Measurements from ENCODE around the gene MCM3. TPM values are rescaled to one million over a fixed set of nuclear protein-coding genes. Genes with fewer than 3 reads are reported as not detected.

The MCM3 gene
- polyA plus RNA-seq, 3 donors = 10.7 to 15.3 (median 12.1) TPM

GRCh38 chr6:52324189-52324588 lies 39.6 kb upstream of the MCM3 start:
- no peak overlapping the region for H3K27ac Mint-ChIP-seq
- no peaks in the 10 kb centered on the region for H4K20me1 ChIP-seq (ENCODE audit: insufficient read depth, low read length)
- peaks cover 10% of the 10 kb centered on the region for H3K4me1 Mint-ChIP-seq
- no peaks in the 10 kb centered on the region for H3K27me3 ChIP-seq (ENCODE audit: control insufficient read depth in 2 of 2, insufficient read depth in 2 of 2, low read length in 2 of 2)
- intact Hi-C loops (cut with micrococcal nuclease) = no loop called here
- no peak overlapping the region for H2AFZ ChIP-seq (ENCODE audit: insufficient read depth, low read depth, low read length, poor library complexity, severe bottlenecking)
- no peaks in the 10 kb centered on the region for H3K9me3 ChIP-seq (replicated peaks in 1 of 2; ENCODE audit: control insufficient read depth in 1 of 2, insufficient read depth in 1 of 2, low read length in 2 of 2)
- no peak overlapping the region for H3K4me2 ChIP-seq (replicated peaks; ENCODE audit: extremely low read depth, low read length, poor library complexity, severe bottlenecking)
- TF ChIP-seq, protein P1, sequence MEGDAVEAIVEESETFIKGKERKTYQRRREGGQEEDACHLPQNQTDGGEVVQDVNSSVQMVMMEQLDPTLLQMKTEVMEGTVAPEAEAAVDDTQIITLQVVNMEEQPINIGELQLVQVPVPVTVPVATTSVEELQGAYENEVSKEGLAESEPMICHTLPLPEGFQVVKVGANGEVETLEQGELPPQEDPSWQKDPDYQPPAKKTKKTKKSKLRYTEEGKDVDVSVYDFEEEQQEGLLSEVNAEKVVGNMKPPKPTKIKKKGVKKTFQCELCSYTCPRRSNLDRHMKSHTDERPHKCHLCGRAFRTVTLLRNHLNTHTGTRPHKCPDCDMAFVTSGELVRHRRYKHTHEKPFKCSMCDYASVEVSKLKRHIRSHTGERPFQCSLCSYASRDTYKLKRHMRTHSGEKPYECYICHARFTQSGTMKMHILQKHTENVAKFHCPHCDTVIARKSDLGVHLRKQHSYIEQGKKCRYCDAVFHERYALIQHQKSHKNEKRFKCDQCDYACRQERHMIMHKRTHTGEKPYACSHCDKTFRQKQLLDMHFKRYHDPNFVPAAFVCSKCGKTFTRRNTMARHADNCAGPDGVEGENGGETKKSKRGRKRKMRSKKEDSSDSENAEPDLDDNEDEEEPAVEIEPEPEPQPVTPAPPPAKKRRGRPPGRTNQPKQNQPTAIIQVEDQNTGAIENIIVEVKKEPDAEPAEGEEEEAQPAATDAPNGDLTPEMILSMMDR (IDR thresholded peaks at IDR 0.05) = no peak
- no peak overlapping the region for H3K27ac ChIP-seq (ENCODE audit: low read depth in 1 of 2, low read length in 2 of 2)
- no peaks in the 10 kb centered on the region for H3K36me3 ChIP-seq (replicated peaks in 1 of 2; ENCODE audit: control insufficient read depth in 1 of 2, insufficient read depth in 2 of 2, low read length in 2 of 2)
- no peak overlapping the region for H3K4me3 Mint-ChIP-seq
- H3K27me3 Mint-ChIP-seq (ENCODE audit: low read depth in 3 of 3) = peaks cover 0 to 1% (median 0%) of the 10 kb centered on the region in 3 donors
- no peak for DNase-seq
- H3K9me3 Mint-ChIP-seq = no peaks in the 10 kb centered on the region
- H3K79me2 ChIP-seq (ENCODE audit: insufficient read depth, low read length) = no peaks in the 10 kb centered on the region
- no peak overlapping the region for H3K4me3 ChIP-seq (replicated peaks in 1 of 3; ENCODE audit: low read depth in 2 of 3, low read length in 3 of 3)
- 100% methylated on average over 1 of the region's 6 CpGs for WGBS (ENCODE audit: insufficient coverage)
- H3K9ac ChIP-seq (ENCODE audit: insufficient read depth, low read length, poor library complexity, severe bottlenecking) = no peak overlapping the region
- peaks cover 8 to 12% of the 10 kb centered on the region in 2 donors for H3K4me1 ChIP-seq (ENCODE audit: control insufficient read depth in 1 of 2, insufficient read depth in 2 of 2, low read length in 2 of 2)
- no peaks in the 10 kb centered on the region for H3K36me3 Mint-ChIP-seq

DNA sequence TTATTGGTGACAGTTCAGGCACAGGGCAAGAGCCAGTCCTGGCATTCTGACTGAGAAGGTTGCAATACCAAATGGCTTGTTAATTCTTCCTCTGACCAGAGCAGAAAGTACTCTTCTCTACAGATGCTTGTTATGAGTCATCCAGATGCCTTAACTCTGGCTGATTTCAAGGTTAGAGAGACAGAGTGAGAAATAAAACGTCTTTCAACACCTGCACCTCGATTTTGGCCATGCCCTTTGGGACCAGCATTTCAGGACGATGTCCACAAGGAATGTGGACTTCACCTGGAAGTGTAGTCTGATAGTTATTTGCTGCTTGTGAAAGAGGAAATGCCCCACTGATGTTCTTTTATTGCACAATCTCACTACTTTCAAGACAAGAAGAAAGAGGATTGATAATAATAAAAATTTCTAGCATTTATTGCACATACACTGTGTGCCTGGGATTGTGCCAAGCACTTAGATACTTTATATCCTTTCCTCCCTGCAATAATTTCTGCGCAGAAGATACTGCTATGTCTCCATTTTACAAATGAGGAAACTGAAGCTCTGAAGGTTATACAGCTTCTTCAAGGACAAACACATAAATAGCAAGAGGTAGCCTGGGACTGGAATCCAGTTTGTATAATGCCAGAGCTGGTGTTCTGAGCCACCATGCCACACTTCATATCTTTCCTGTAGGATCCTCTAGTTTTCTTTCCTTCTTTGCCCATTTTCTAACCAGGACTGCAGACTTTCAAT lies 33.5 kb upstream of the MCM3 start:
- no peaks in the 10 kb centered on the region for H3K27me3 ChIP-seq (ENCODE audit: control insufficient read depth in 2 of 2, insufficient read depth in 2 of 2, low read length in 2 of 2)
- peak overlapping the region; percentile 23 for H3K4me2 ChIP-seq (replicated peaks; ENCODE audit: extremely low read depth, low read length, poor library complexity, severe bottlenecking)
- H3K4me1 Mint-ChIP-seq = peaks cover 22% of the 10 kb centered on the region
- peak overlapping the region in 1 of 2 donors; percentile 47 for H3K27ac ChIP-seq (ENCODE audit: low read depth in 1 of 2, low read length in 2 of 2)
- peaks cover 26 to 27% of the 10 kb centered on the region in 2 donors for H3K4me1 ChIP-seq (ENCODE audit: control insufficient read depth in 1 of 2, insufficient read depth in 2 of 2, low read length in 2 of 2)
- H3K4me3 ChIP-seq (replicated peaks in 1 of 3; ENCODE audit: low read depth in 2 of 3, low read length in 3 of 3) = peak overlapping the region in 1 of 3 experiments; percentile 22
- peak overlapping the region in 1 of 2 donors; percentile 26 for H3K4me3 Mint-ChIP-seq
- H3K36me3 Mint-ChIP-seq = no peaks in the 10 kb centered on the region
- H3K27ac Mint-ChIP-seq = peak overlapping the region; percentile 59 to 89 (median 86)
- DNase-seq = peak; percentile 40 to 72 (median 63)
- H3K9ac ChIP-seq (ENCODE audit: insufficient read depth, low read length, poor library complexity, severe bottlenecking) = no peak overlapping the region
- H2AFZ ChIP-seq (ENCODE audit: insufficient read depth, low read depth, low read length, poor library complexity, severe bottlenecking) = no peak overlapping the region
- no peaks in the 10 kb centered on the region for H3K27me3 Mint-ChIP-seq (ENCODE audit: low read depth in 3 of 3)
- H4K20me1 ChIP-seq (ENCODE audit: insufficient read depth, low read length) = no peaks in the 10 kb centered on the region
- no peaks in the 10 kb centered on the region for H3K79me2 ChIP-seq (ENCODE audit: insufficient read depth, low read length)
- H3K36me3 ChIP-seq (replicated peaks in 1 of 2; ENCODE audit: control insufficient read depth in 1 of 2, insufficient read depth in 2 of 2, low read length in 2 of 2) = no peaks in the 10 kb centered on the region
- no peaks in the 10 kb centered on the region for H3K9me3 ChIP-seq (replicated peaks in 1 of 2; ENCODE audit: control insufficient read depth in 1 of 2, insufficient read depth in 1 of 2, low read length in 2 of 2)
- 0% methylated on average over 1 of the region's 4 CpGs for WGBS (ENCODE audit: insufficient coverage)
- TF ChIP-seq, protein P1 (IDR thresholded peaks at IDR 0.05) = no peak
- no peaks in the 10 kb centered on the region for H3K9me3 Mint-ChIP-seq
- intact Hi-C loops (cut with micrococcal nuclease) = no loop called here
